K562 (cell line): Measurements from ENCODE around the gene THOC7.

Experiments
- ATF1 ChIP-seq, 2 experiments: fragments of 450-650 bp in 1 of 2; IDR thresholded peaks; 2 replicates each; pipeline ENCODE4 v1.6.1; 2016; ENCODE audit warnings: missing compliant biosample characterization in 1 of 2, missing genetic modification characterization in 1 of 2
- EGR1 ChIP-seq: fragments of 450-650 bp; conservative IDR thresholded peaks from 2 replicates; pipeline ENCODE4 v1.6.1; 2017; ENCODE audit warnings: mild to moderate bottlenecking
- KDM1A ChIP-seq, 2 experiments: fragments of 450-650 bp; IDR thresholded peaks; 2 replicates each; pipeline ENCODE4 v1.6.1; 2016; ENCODE audit warnings: mild to moderate bottlenecking in 2 of 2
- ZFP91 ChIP-seq: sonication (generic); formaldehyde crosslinking; IDR thresholded peaks from 2 replicates; pipeline ENCODE4 v1.8.0; 2022; ENCODE audit warnings: mild to moderate bottlenecking, missing genetic modification reagents

- TF ChIP-seq KDM1A (IDR thresholded peaks at IDR 0.05) (no peak), ZFP91 (CRISPR knock-in tag) (no peak), ATF1 (CRISPR knock-in tag; IDR thresholded peaks at IDR 0.05) (no peak), ATF1 (tag; IDR thresholded peaks at IDR 0.05) (no peak), EGR1 (no peak)
Measured at GRCh38 chr3:63886858-63887257, 23.3 kb upstream of the THOC7 start.
